K562 (cell line): Measurements from ENCODE around the gene ATAD3B. TPM values are rescaled to one million over a fixed set of nuclear protein-coding genes. Genes with fewer than 3 reads are reported as not detected.
A peak's percentile ranks its signal among the peaks of the same experiment; 100 is the strongest.

Experiments
- ATAC-seq: fragments of 200-7000 bp; cut with Tn5 transposase; 3 replicates; pipeline ENCODE4 v1.9.1; 2020; ENCODE audit warnings: moderate library complexity
- BruUV-seq: library from RNA; stranded (reverse); fragments of 400-500 nt; replicated peaks from 2 replicates; lab custom pipeline; 2021; lab: Mats Ljungman, UMichigan
- CTCF ChIA-PET: fragments of 300-600 bp; formaldehyde crosslinking; extraction: SDS; loops from one replicate; lab custom pipeline; 2021; ENCODE audit warnings: low intra/inter-chr PET ratio; lab: Yijun Ruan, JAX
- POLR2A ChIA-PET: fragments of 300-600, 350-650 bp; sonication (Branson Sonifier 250); formaldehyde crosslinking; extraction: SDS; loops from one replicate; lab custom pipeline; 2021; ENCODE audit warnings: antibody characterized with exemption, inconsistent platforms; lab: Yijun Ruan, JAX
- DNase-seq, 4 experiments: peaks; one replicate each; pipeline versions ENCODE4 v3.0.0 to v3.0.0-alpha.2; 2011 to 2018; ENCODE audit warnings: low spot score in 3 of 4, mixed read lengths in 3 of 4; ENCODE audit errors: extremely low read depth in 1 of 4
- FAIRE-seq: peaks from 2 replicates; lab custom pipeline; 2011; peaks lifted over from hg19 to GRCh38; lab: Jason Lieb, UNC
- H2AFZ ChIP-seq: 2 replicates; pipeline ENCODE4 v1.6.0; 2011; ENCODE audit warnings: low read depth, low read length, control low read depth, inconsistent platforms
- H3K27ac ChIP-seq: fragments of 200-600 bp; 3 replicates; pipeline ENCODE4 v1.8.0; 2011; ENCODE audit warnings: low read depth, mild to moderate bottlenecking, control low read depth, inconsistent platforms, low read length, moderate library complexity, mixed read lengths; ENCODE audit errors: extremely low read depth
- H3K27me3 ChIP-seq, 2 experiments: fragments of 300-600 bp in 1 of 2; 2 replicates in 1 of 2; 3 replicates in 1 of 2; pipeline versions ENCODE4 v1.6.0 to v1.8.0; 2011; ENCODE audit warnings: inconsistent platforms in 2 of 2, low read length in 2 of 2, mild to moderate bottlenecking in 1 of 2, mixed read lengths in 1 of 2, moderate library complexity in 1 of 2; ENCODE audit not compliant: control insufficient read depth in 2 of 2, insufficient read depth in 2 of 2
- H3K36me3 ChIP-seq: fragments of 300-600 bp; 3 replicates; pipeline ENCODE4 v1.8.0; 2011; ENCODE audit warnings: mild to moderate bottlenecking, low read length, inconsistent platforms; ENCODE audit not compliant: control insufficient read depth, insufficient read depth
- H3K4me1 ChIP-seq, 2 experiments: fragments of 200-600 bp in 1 of 2; replicated peaks in 1 of 2; 2 replicates in 1 of 2; 3 replicates in 1 of 2; pipeline versions ENCODE4 v1.5.1 to v1.8.0; 2011; ENCODE audit warnings: inconsistent platforms in 2 of 2, low read length in 2 of 2, mild to moderate bottlenecking in 1 of 2, mixed read lengths in 1 of 2, moderate library complexity in 1 of 2; ENCODE audit not compliant: control insufficient read depth in 2 of 2, insufficient read depth in 2 of 2
- H3K4me2 ChIP-seq: 2 replicates; pipeline ENCODE4 v1.6.1; 2011; ENCODE audit warnings: low read length, control low read depth, inconsistent platforms, mixed read lengths; ENCODE audit not compliant: insufficient read depth
- H3K4me3 ChIP-seq: fragments of 200-600 bp; sonication (generic), shearing (Covaris generic); 2 replicates; pipeline ENCODE4 v1.5.1; 2016; ENCODE audit warnings: control low read depth, inconsistent platforms
- H3K79me2 ChIP-seq: fragments of 200-600 bp; 3 replicates; pipeline ENCODE4 v1.8.0; 2011; ENCODE audit warnings: low read length, inconsistent platforms; ENCODE audit not compliant: control insufficient read depth, insufficient read depth
- H3K9ac ChIP-seq, 2 experiments: 2 replicates each; pipeline versions ENCODE4 v1.6.0 to v1.6.1; 2011; ENCODE audit warnings: low read depth in 2 of 2, low read length in 2 of 2, control low read depth in 1 of 2, inconsistent platforms in 1 of 2, mild to moderate bottlenecking in 1 of 2, mixed read lengths in 1 of 2; ENCODE audit not compliant: insufficient read depth in 1 of 2
- H3K9me1 ChIP-seq: one replicate; pipeline ENCODE4 v1.6.0; 2011; ENCODE audit warnings: inconsistent platforms, mild to moderate bottlenecking, low read length, moderate library complexity; ENCODE audit not compliant: control insufficient read depth, insufficient read depth
- H3K9me3 ChIP-seq: replicated peaks from 2 replicates; pipeline ENCODE4 v1.5.1; 2011; ENCODE audit warnings: low read depth, low read length, inconsistent platforms; ENCODE audit not compliant: control insufficient read depth, insufficient read depth
- H4K20me1 ChIP-seq: replicated peaks from 2 replicates; pipeline ENCODE4 v1.6.1; 2011; ENCODE audit warnings: low read length, inconsistent platforms, mixed read lengths; ENCODE audit not compliant: control insufficient read depth, insufficient read depth
- E2F8 ChIP-seq: fragments of 450-650 bp; IDR thresholded peaks from 2 replicates; pipeline ENCODE4 v1.7.1; 2018; ENCODE audit warnings: mild to moderate bottlenecking, low read depth; ENCODE audit not compliant: partially characterized antibody
- HEY1 ChIP-seq: fragments of 250-450 bp; sonication (Bioruptor Pico); IDR thresholded peaks from 2 replicates; pipeline ENCODE4 v1.5.0; 2020; ENCODE audit warnings: mild to moderate bottlenecking, moderate library complexity, borderline replicate concordance
- HMGN3 ChIP-seq: IDR thresholded peaks from 2 replicates; pipeline ENCODE4 v1.6.1; 2011; ENCODE audit warnings: borderline replicate concordance, low read depth, mild to moderate bottlenecking, mixed read lengths, low read length; ENCODE audit not compliant: insufficient read length; ENCODE audit errors: extremely low read depth
- HOXB6 ChIP-seq: fragments of 250-450 bp; sonication (Bioruptor Pico); IDR thresholded peaks from 2 replicates; pipeline ENCODE4 v1.5.1; 2022; ENCODE audit warnings: mild to moderate bottlenecking, borderline replicate concordance
- RBFOX2 ChIP-seq: fragments of 200-400 bp; formaldehyde crosslinking; IDR thresholded peaks from 2 replicates; pipeline ENCODE4 v1.6.1; 2017; ENCODE audit warnings: low read depth, mild to moderate bottlenecking, low read length, moderate library complexity
- SNAPC5 ChIP-seq: fragments of 250-450 bp; sonication (Bioruptor Pico); IDR thresholded peaks from 2 replicates; pipeline ENCODE4 v1.8.0; 2021; ENCODE audit warnings: moderate library complexity, mild to moderate bottlenecking, inconsistent platforms
- TFAP4 ChIP-seq: sonication (generic); formaldehyde crosslinking; IDR thresholded peaks from 2 replicates; pipeline ENCODE4 v1.8.0; 2022; ENCODE audit warnings: missing genetic modification reagents, mild to moderate bottlenecking, moderate library complexity, borderline replicate concordance
- TOE1 ChIP-seq, 2 experiments: fragments of 450-650 bp in 1 of 2; sonication (generic) in 1 of 2; formaldehyde crosslinking in 1 of 2; IDR thresholded peaks; 2 replicates each; pipeline versions ENCODE4 v1.7.1 to v1.8.0; 2016 to 2022; ENCODE audit warnings: borderline replicate concordance in 2 of 2, mild to moderate bottlenecking in 2 of 2, antibody characterized with exemption in 1 of 2, inconsistent platforms in 1 of 2, low read depth in 1 of 2, missing genetic modification reagents in 1 of 2, moderate library complexity in 1 of 2
- ZBTB49 ChIP-seq: sonication (generic); formaldehyde crosslinking; IDR thresholded peaks from 2 replicates; pipeline ENCODE4 v1.8.0; 2022; ENCODE audit warnings: missing genetic modification reagents, mild to moderate bottlenecking, borderline replicate concordance
- ZNF253 ChIP-seq: fragments of 250-450 bp; sonication (Bioruptor Pico); conservative IDR thresholded peaks from 2 replicates; pipeline ENCODE4 v1.6.1; 2021; ENCODE audit warnings: mild to moderate bottlenecking
- ZNF551 ChIP-seq: fragments of 250-450 bp; sonication (Bioruptor Pico); IDR thresholded peaks from 2 replicates; pipeline ENCODE4 v1.5.0; 2021; ENCODE audit warnings: mild to moderate bottlenecking, moderate library complexity
- WGBS: fragments of 100-300 bp; shearing (Covaris generic); methylation state at CpG from one replicate; pipeline ENCODE4 v1.1.6; 2016; ENCODE audit warnings: low coverage, mixed read lengths; ENCODE audit not compliant: insufficient coverage; ENCODE audit errors: missing lambda C conversion rate; 5-methylcytosine and 5-hydroxymethylcytosine counted together
- in situ Hi-C: fragments of 300-500 bp; cut with MboI; formaldehyde crosslinking; loops from 4 replicates; pipeline ENCODE4 v1.15.0; 2018; ENCODE audit warnings: inconsistent platforms, mixed read lengths
- intact Hi-C: fragments of 100-400 bp; cut with micrococcal nuclease; formaldehyde crosslinking; loops from 2 replicates; pipeline ENCODE4 v1.14.2; 2022
- polyA plus RNA-seq, 8 experiments: library from polyadenylated mRNA; depleted of rRNA in 4 of 8; stranded (reverse) in 5 of 8; unstranded in 3 of 8; fragments of >200 nt; fragmentation: Nextera tagmentation in 2 of 8; fragmentation: Illumina TruSeq in 1 of 8; extraction: Ambion mirVana in 2 of 8; extraction: Trizol in 1 of 8; gene quantifications; 2 replicates each; pipeline versions ENCODE4 v1.2.1 to v1.2.3, GENCODE V29; 2011 to 2014; ENCODE audit warnings: inconsistent platforms in 1 of 8, missing spikeins in 1 of 8
- total RNA-seq, 7 experiments: library from RNA; depleted of rRNA in 6 of 7; stranded (reverse); fragments of >200 nt in 6 of 7; fragmentation: Illumina TruSeq in 2 of 7; extraction: Trizol in 2 of 7; gene quantifications; 2 replicates each; pipeline versions ENCODE4 v1.2.1 to v1.2.3, GENCODE V29; 2011 to 2021; ENCODE audit warnings: low replicate concordance in 1 of 7

The ATAD3B gene
- total and polyA plus RNA-seq, 9 of the 15 experiments (the other 6 are each of a cell fraction or from before 2014, with no cell fraction given): 0.07 to 113 (median 27.7) TPM

GRCh38 chr1:1462318-1462966 is 9.1 kb upstream of the ATAD3B start:
- no peak overlapping the region for H3K4me2 ChIP-seq
- peak overlapping the region in 1 of 2 experiments; percentile 78; a peak in 2 of 4 replicates for H3K9ac ChIP-seq
- ChIA-PET POLR2A (interaction anchor here (1.7 kb wide), 1 partner anchor 21 kb away, joined by 5 read pairs; no protein-coding TSS in a partner anchor), CTCF (no interaction called here)
- H3K4me1 ChIP-seq: peaks cover 0 to 34% of the 10 kb centered on the region in 2 experiments; a peak in 3 of 5 replicates
- no peak for FAIRE-seq
- peak; percentile 63 for ATAC-seq
- BruUV-seq: no TSS peak
- peak overlapping the region; percentile 51; the same call in 1 of the 2 replicates for H2AFZ ChIP-seq
- no peaks in the 10 kb centered on the region for H3K9me1 ChIP-seq
- DNase-seq: peak in 3 of 4 experiments; percentile 30 to 71 (median 65)
- intact Hi-C loops (no loop called here), in situ Hi-C loops (no loop called here)
- no peaks in the 10 kb centered on the region for H3K79me2 ChIP-seq
- H3K27me3 ChIP-seq: no peaks in the 10 kb centered on the region; a peak in 1 of 5 replicates
- TF ChIP-seq SNAPC5 (CRISPR knock-in tag) (no peak), ZNF253 (no peak), E2F8 (no peak), RBFOX2 (no peak), HMGN3 (peak; percentile 24), TOE1 (IDR thresholded peaks at IDR 0.05; ENCODE audit: borderline replicate concordance) (no peak), TOE1 (CRISPR knock-in tag; IDR thresholded peaks at IDR 0.05; ENCODE audit: borderline replicate concordance, low read depth) (no peak), HEY1 (no peak), HOXB6 (CRISPR knock-in tag) (no peak), ZNF551 (no peak), ZBTB49 (CRISPR knock-in tag) (no peak), TFAP4 (CRISPR knock-in tag) (peak; percentile 21; the same call in 1 of the 2 replicates)
- peaks cover 6% of the 10 kb centered on the region; the same call in 1 of the 2 replicates for H3K9me3 ChIP-seq
- H3K27ac ChIP-seq: no peak overlapping the region
- no peak overlapping the region for H3K4me3 ChIP-seq
- no peaks in the 10 kb centered on the region for H3K36me3 ChIP-seq
- 49% methylated on average over 26 of the region's 26 CpGs for WGBS
- no peaks in the 10 kb centered on the region for H4K20me1 ChIP-seq
